Posterior cingulate gyrus (tissue), 11 donors: ENCODE data around the gene GSPT1.
"Not testable (repeated sequence)": the region's sequence is repeated elsewhere in the genome, so short reads cannot be mapped to it uniquely, and the experiment has no call there.

ENCODE experiments used
- DNase-seq, 10 donors: peaks; one replicate each; pipeline versions ENCODE4 v3.0.0 to v3.0.0-alpha.2; 2020 to 2021; ENCODE audit warnings: mixed read lengths in 3 of 10
- intact Hi-C: fragments of 100-400 bp; cut with DNase I; formaldehyde crosslinking; loops from one replicate; pipeline ENCODE4 v1.15.1; 2023

GSPT1 gene

DNA sequence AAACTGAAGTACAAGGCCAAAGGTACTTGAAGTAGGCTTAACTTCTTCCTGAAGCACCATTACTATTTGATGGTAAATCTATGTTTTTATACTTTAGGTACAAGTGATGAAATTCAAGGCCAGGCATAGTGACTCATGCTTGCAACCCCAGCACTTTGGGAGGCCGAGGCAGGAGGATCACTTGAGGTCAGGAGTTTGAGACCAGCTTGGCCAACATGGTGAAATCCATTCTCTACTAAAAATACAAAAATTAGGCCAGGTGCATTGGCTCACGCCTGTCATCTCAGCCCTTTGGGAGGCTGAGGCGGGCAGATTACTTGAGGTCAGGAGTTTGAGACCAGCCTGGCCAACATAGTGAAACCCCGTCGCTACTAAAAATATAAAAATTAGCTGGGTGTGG lies 92.1 kb downstream of the GSPT1 start:
- DNase-seq, result peak in 1 of 10 donors; percentile 17
- intact Hi-C loops, result not testable (repeated sequence)

GRCh38 chr16:11819798-11820197 lies 96.0 kb downstream of the GSPT1 start:
- intact Hi-C loops, result no loop called here
- DNase-seq, result peak in 1 of 10 donors; percentile 5

DNA sequence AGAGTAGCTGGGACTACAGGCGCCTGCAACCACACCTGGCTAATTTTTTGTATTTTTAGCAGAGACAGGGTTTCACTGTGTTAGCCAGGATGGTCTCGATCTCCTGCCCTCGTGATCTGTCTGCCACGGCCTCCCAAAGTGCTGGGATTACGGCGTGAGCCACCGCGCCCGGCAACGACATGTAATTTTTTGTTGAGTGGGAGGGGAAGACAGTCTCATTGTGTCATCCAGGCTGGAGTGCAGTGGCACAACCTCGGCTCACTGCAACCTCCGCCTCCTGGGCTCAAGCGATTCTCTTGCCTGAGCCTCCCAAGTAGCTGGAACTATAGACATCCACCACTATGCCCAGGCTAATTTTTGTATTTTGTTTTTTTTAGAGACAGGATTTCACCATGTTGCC lies 96.8 kb downstream of the GSPT1 start:
- DNase-seq, result peak in 1 of 10 donors; percentile 18
- intact Hi-C loops, result not testable (repeated sequence)
